NCI-H82 treated with DMSO at 0.1 percent for 48 hours (cell line): Measurements from ENCODE around the gene SLC27A5.
"Not testable (repeated sequence)": the region's sequence is repeated elsewhere in the genome, so short reads cannot be mapped to it uniquely, and the experiment has no call there.

Source experiments
- DNase-seq: peaks from one replicate; lab custom pipeline; 2025; ENCODE audit not compliant: unreplicated experiment; lab: John Stamatoyannopoulos, UW

The SLC27A5 gene

GRCh38 chr19:58498316-58499020, 13.3 kb downstream of the SLC27A5 start:
- no peak for DNase-seq

- DNase-seq = no peak
These were observed 14.1 kb downstream of the SLC27A5 start for GRCh38 chr19:58497634-58498170.

- DNase-seq = no peak
These were observed 19.5 kb downstream of the SLC27A5 start for GRCh38 chr19:58492265-58492664.

GRCh38 chr19:58491393-58491792, 20.4 kb downstream of the SLC27A5 start:
- no peak for DNase-seq

- DNase-seq = not testable (repeated sequence)
These were observed 27.4 kb downstream of the SLC27A5 start for GRCh38 chr19:58484349-58484748.

GRCh38 chr19:58483776-58484175, 28.0 kb downstream of the SLC27A5 start:
- no peak for DNase-seq

- DNase-seq = no peak
These were observed 29.4 kb downstream of the SLC27A5 start for GRCh38 chr19:58482372-58482771.

GRCh38 chr19:58480831-58481230, 31.0 kb downstream of the SLC27A5 start:
- DNase-seq = no peak

- DNase-seq = no peak
These were observed 31.3 kb downstream of the SLC27A5 start for GRCh38 chr19:58480481-58480830.

- no peak for DNase-seq
These were observed 31.9 kb downstream of the SLC27A5 start for GRCh38 chr19:58479736-58480480.

- no peak for DNase-seq
These were observed 32.5 kb downstream of the SLC27A5 start for GRCh38 chr19:58479303-58479702.

GRCh38 chr19:58477871-58478270, 33.9 kb downstream of the SLC27A5 start:
- no peak for DNase-seq

- DNase-seq = no peak
These were observed 34.7 kb downstream of the SLC27A5 start for GRCh38 chr19:58477130-58477529.

GRCh38 chr19:58476498-58477015, 35.2 kb downstream of the SLC27A5 start:
- no peak for DNase-seq

- peak; percentile 94 for DNase-seq
These were observed 35.9 kb downstream of the SLC27A5 start, which contains the start of gene ZNF446 for GRCh38 chr19:58475714-58476497. TSS of gene ZNF446 (plus strand) at chr19:58476352. CDS start at chr19:58477219, 867 bp downstream.

- no peak for DNase-seq
These were observed 36.6 kb downstream of the SLC27A5 start for GRCh38 chr19:58474997-58475713.

- DNase-seq = no peak
These were observed 37.3 kb downstream of the SLC27A5 start for GRCh38 chr19:58474291-58474996.

GRCh38 chr19:58473775-58474174, 38.0 kb downstream of the SLC27A5 start:
- no peak for DNase-seq

GRCh38 chr19:58471736-58472135, 40.1 kb downstream of the SLC27A5 start:
- DNase-seq = no peak
